Right lobe of liver (tissue), 4 donors: ENCODE results near the gene SLC12A2.

Experiments
- CTCF ChIP-seq, 4 donors: fragments of 200-600 bp in 3 of 4; fragments of 450-650 bp in 1 of 4; IDR thresholded peaks; one replicate each; pipeline versions ENCODE4 v1.5.1 to v1.8.0; 2016 to 2022; ENCODE audit warnings: antibody characterized with exemption in 4 of 4, mild to moderate bottlenecking in 2 of 4
- POLR2A ChIP-seq: fragments of 450-650 bp; IDR thresholded peaks from one replicate; pipeline ENCODE4 v1.6.1; 2017; ENCODE audit warnings: antibody characterized with exemption, mild to moderate bottlenecking
- donor health status: DM: no; HTN: no; CAD: no.
- donor health status: DM: no; HTN: no; CAD: no.
- donor health status: DM: no; HTN: yes; CAD: no.

DNA sequence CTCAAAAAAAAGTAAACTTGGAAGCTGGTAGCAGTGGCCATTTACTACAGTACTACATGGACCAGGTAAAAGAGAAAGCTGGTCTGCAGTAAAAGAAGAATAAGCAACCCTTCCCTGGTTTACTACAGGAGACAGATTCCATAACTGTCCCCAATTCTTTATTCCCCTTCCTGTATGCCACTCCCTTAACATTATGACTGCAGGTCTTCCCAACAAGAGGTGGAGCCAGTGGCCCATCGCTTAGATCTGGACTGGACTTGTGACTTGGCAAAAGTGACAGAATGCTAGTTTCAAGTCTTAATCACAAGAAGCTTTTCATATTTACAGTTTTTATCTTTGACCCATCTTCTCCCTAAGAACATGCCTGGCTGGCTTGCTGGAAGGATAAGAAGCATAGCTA, 42.6 kb upstream of the SLC12A2 start:
- TF ChIP-seq CTCF (IDR thresholded peaks at IDR 0.05): no peak
- no peak for TF ChIP-seq POLR2A
